Measurements from ENCODE around the gene SMIM9. TPM values are rescaled to one million over a fixed set of nuclear protein-coding genes. Genes with fewer than 3 reads are reported as not detected.

SMIM9 gene
- total RNA-seq, 1 donor from 2014 or later = not detected

GRCh38 chrX:154780968-154781367, 53.5 kb downstream of the SMIM9 start:
- Histone ChIP-seq H3K36me3 (peaks cover 0 to 5% of the 10 kb centered on the region in 2 donors), H3K27ac (no peak overlapping the region), H3K4me3 (no peak overlapping the region), H3K27me3 (no peaks in the 10 kb centered on the region), H3K4me1 (no peaks in the 10 kb centered on the region), H3K9me3 (no peaks in the 10 kb centered on the region)
- no peak for TF ChIP-seq CTCF (IDR thresholded peaks at IDR 0.05)
- intact Hi-C loops (cut with DNase I) = no loop called here
- DNase-seq (ENCODE audit: low spot score in 2 of 2) = no peak

GRCh38 chrX:154779261-154779660, 55.2 kb downstream of the SMIM9 start:
- intact Hi-C loops (cut with DNase I) = no loop called here
- H3K4me1 ChIP-seq = no peaks in the 10 kb centered on the region
- no peaks in the 10 kb centered on the region for H3K9me3 ChIP-seq
- no peaks in the 10 kb centered on the region for H3K27me3 ChIP-seq
- peaks cover 9 to 22% of the 10 kb centered on the region in 2 donors for H3K36me3 ChIP-seq
- TF ChIP-seq CTCF (IDR thresholded peaks at IDR 0.05) = no peak
- DNase-seq (ENCODE audit: low spot score in 2 of 2) = no peak
- no peak overlapping the region for H3K27ac ChIP-seq
- no peak overlapping the region for H3K4me3 ChIP-seq

GRCh38 chrX:154776753-154777152, 57.7 kb downstream of the SMIM9 start:
- no peaks in the 10 kb centered on the region for H3K4me1 ChIP-seq
- TF ChIP-seq CTCF (IDR thresholded peaks at IDR 0.05) = no peak
- H3K36me3 ChIP-seq = peaks cover 9 to 39% of the 10 kb centered on the region in 2 donors
- no peaks in the 10 kb centered on the region for H3K27me3 ChIP-seq
- DNase-seq (ENCODE audit: low spot score in 2 of 2) = no peak
- intact Hi-C loops (cut with DNase I) = no loop called here
- H3K9me3 ChIP-seq = peaks cover 0 to 3% of the 10 kb centered on the region in 2 donors
- H3K4me3 ChIP-seq = no peak overlapping the region
- H3K27ac ChIP-seq = no peak overlapping the region

GRCh38 chrX:154775419-154776349, 58.8 kb downstream of the SMIM9 start:
- intact Hi-C loops (cut with DNase I) = no loop called here
- H3K9me3 ChIP-seq = peaks cover 0 to 3% of the 10 kb centered on the region in 2 donors
- H3K27me3 ChIP-seq = no peaks in the 10 kb centered on the region
- no peak for TF ChIP-seq CTCF (IDR thresholded peaks at IDR 0.05)
- H3K4me1 ChIP-seq = no peaks in the 10 kb centered on the region
- no peak overlapping the region for H3K4me3 ChIP-seq
- H3K27ac ChIP-seq = no peak overlapping the region
- DNase-seq (ENCODE audit: low spot score in 2 of 2) = no peak
- peaks cover 9 to 43% of the 10 kb centered on the region in 2 donors for H3K36me3 ChIP-seq

- H3K36me3 ChIP-seq = peaks cover 9 to 43% of the 10 kb centered on the region in 2 donors
- no peak overlapping the region for H3K4me3 ChIP-seq
- no peak for DNase-seq (ENCODE audit: low spot score in 2 of 2)
- TF ChIP-seq CTCF (IDR thresholded peaks at IDR 0.05) = no peak
- H3K9me3 ChIP-seq = peaks cover 0 to 3% of the 10 kb centered on the region in 2 donors
- intact Hi-C loops (cut with DNase I) = no loop called here
- H3K27ac ChIP-seq = no peak overlapping the region
- H3K27me3 ChIP-seq = no peaks in the 10 kb centered on the region
- H3K4me1 ChIP-seq = no peaks in the 10 kb centered on the region
These were observed 59.8 kb downstream of the SMIM9 start for GRCh38 chrX:154774622-154775021.

Other genes with a start within 250 kb of the SMIM9 start
- gene CTAG1A, start 249.5 kb downstream of the SMIM9 start, total RNA-seq = not detected
- not detected for gene CTAG1B, start 215.4 kb downstream of the SMIM9 start, total RNA-seq
- gene CTAG2, start 181.1 kb downstream of the SMIM9 start, total RNA-seq = not detected
- gene GAB3, start 83.6 kb downstream of the SMIM9 start, total RNA-seq = 2.9 TPM
- 3.4 TPM for gene DKC1, start 71.8 kb downstream of the SMIM9 start, total RNA-seq
- gene MPP1, start 29.2 kb downstream of the SMIM9 start, total RNA-seq = 65.3 TPM
- 77.0 TPM for gene F8A1, start 51.7 kb upstream of the SMIM9 start, total RNA-seq
- 17.2 TPM for gene F8, start 188.1 kb upstream of the SMIM9 start, total RNA-seq
- gene FUNDC2, start 192.2 kb upstream of the SMIM9 start, total RNA-seq = 54.0 TPM
- gene CMC4, start 236.5 kb upstream of the SMIM9 start, total RNA-seq = 11.9 TPM
- gene MTCP1, start 236.5 kb upstream of the SMIM9 start, total RNA-seq = 6.1 TPM
- 9.4 TPM for gene BRCC3, start 236.8 kb upstream of the SMIM9 start, total RNA-seq